ENCODE measurements around the gene CSMD2. TPM values are rescaled to one million over a fixed set of nuclear protein-coding genes. Genes with fewer than 3 reads are reported as not detected.

Gene CSMD2
- total RNA-seq, 2 experiments from 2014 or later, result not detected

- Mint-ChIP-seq H3K4me1 (ENCODE audit: low read depth) (peaks cover 2% of the 10 kb centered on the region), H3K36me3 (ENCODE audit: low read depth) (no peaks in the 10 kb centered on the region), H3K27me3 (ENCODE audit: low read depth) (peaks cover 27% of the 10 kb centered on the region), H3K4me3 (no peak overlapping the region), H3K9me3 (no peaks in the 10 kb centered on the region), H3K27ac (no peak overlapping the region)
- DNase-seq, result no peak
- intact Hi-C loops (cut with micrococcal nuclease), result no loop called here
- CTCF ChIA-PET, result no interaction called here
Observed at GRCh38 chr1:33616780-33617179, 548.2 kb downstream of the CSMD2 start.

DNA sequence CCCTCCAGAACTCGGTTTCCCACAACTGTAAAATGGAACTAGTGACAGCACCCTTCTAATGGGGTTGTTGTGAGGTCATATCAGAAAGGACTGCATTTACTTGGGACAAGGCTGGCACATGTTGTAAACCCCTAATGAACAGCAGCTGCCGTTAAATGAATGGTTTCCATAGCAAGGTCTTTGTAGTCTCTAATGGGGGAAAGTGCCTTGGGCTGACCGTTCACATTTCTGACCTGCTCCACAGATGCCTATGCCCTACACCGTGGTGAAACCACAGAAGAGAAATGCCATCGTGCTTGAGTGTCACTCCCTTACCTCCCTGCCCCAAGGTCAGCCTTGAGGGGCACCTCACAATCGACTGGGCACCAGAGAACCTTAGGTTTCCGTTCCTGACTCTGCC, 549.5 kb downstream of the CSMD2 start:
- H3K27me3 Mint-ChIP-seq (ENCODE audit: low read depth), result peaks cover 27% of the 10 kb centered on the region
- no peaks in the 10 kb centered on the region for H3K36me3 Mint-ChIP-seq (ENCODE audit: low read depth)
- H3K4me1 Mint-ChIP-seq (ENCODE audit: low read depth), result peaks cover 2% of the 10 kb centered on the region
- intact Hi-C loops (cut with micrococcal nuclease), result no loop called here
- no peak overlapping the region for H3K4me3 Mint-ChIP-seq
- H3K9me3 Mint-ChIP-seq, result no peaks in the 10 kb centered on the region
- CTCF ChIA-PET, result no interaction called here
- no peak overlapping the region for H3K27ac Mint-ChIP-seq
- DNase-seq, result no peak

GRCh38 chr1:33610864-33611455, 554.1 kb downstream of the CSMD2 start:
- intact Hi-C loops (cut with micrococcal nuclease), result loop anchor here (5.0 kb wide), 1 partner anchor 244 kb away; no protein-coding TSS in a partner anchor
- H3K9me3 Mint-ChIP-seq, result no peaks in the 10 kb centered on the region
- CTCF ChIA-PET, result interaction anchor here (1.0 to 2.2 kb wide), 2 partner anchors 33 to 315 kb away, joined by 3 to 5 read pairs; no protein-coding TSS in a partner anchor

GRCh38 chr1:33610391-33610790, 554.6 kb downstream of the CSMD2 start:
- H3K4me3 Mint-ChIP-seq, result no peak overlapping the region
- intact Hi-C loops (cut with micrococcal nuclease), result loop anchor here (5.0 kb wide), 1 partner anchor 243 kb away; no protein-coding TSS in a partner anchor
- H3K27ac Mint-ChIP-seq, result no peak overlapping the region
- peaks cover 7% of the 10 kb centered on the region for H3K27me3 Mint-ChIP-seq (ENCODE audit: low read depth)
- H3K36me3 Mint-ChIP-seq (ENCODE audit: low read depth), result no peaks in the 10 kb centered on the region
- no peaks in the 10 kb centered on the region for H3K4me1 Mint-ChIP-seq (ENCODE audit: low read depth)
- H3K9me3 Mint-ChIP-seq, result no peaks in the 10 kb centered on the region
- CTCF ChIA-PET, result interaction anchor here (2.2 kb wide), 1 partner anchor 314 kb away, joined by 5 read pairs; no protein-coding TSS in a partner anchor
- DNase-seq, result no peak

More at GRCh38 chr1:33610864-33611455, 554.1 kb downstream of the CSMD2 start:
- H3K27me3 Mint-ChIP-seq (ENCODE audit: low read depth), result peaks cover 9% of the 10 kb centered on the region
- H3K27ac Mint-ChIP-seq, result no peak overlapping the region
- H3K4me1 Mint-ChIP-seq (ENCODE audit: low read depth), result peaks cover 2% of the 10 kb centered on the region
- DNase-seq, result no peak
- no peaks in the 10 kb centered on the region for H3K36me3 Mint-ChIP-seq (ENCODE audit: low read depth)
- no peak overlapping the region for H3K4me3 Mint-ChIP-seq

DNA sequence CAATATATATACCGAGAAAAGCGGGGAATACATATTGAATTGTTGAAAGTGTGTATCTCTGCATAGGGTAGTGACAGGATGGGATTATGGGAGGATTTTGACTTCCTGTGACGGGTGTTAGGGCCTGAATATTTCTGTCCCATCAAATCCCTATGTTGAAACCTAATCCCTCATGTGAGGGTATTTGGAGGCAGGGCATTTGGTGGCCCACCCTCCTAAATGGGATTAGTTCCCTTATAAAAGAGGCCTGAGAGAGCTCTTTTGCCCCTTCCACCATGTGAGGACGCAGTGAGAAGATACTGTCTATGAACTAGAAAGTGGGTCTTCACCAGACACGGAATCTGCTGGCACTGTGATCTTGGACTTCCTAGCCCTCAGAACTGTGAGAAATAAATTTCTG, 555.3 kb downstream of the CSMD2 start:
- Mint-ChIP-seq H3K4me1 (ENCODE audit: low read depth) (no peaks in the 10 kb centered on the region), H3K27ac (no peak overlapping the region), H3K36me3 (ENCODE audit: low read depth) (no peaks in the 10 kb centered on the region), H3K9me3 (no peaks in the 10 kb centered on the region), H3K4me3 (no peak overlapping the region), H3K27me3 (ENCODE audit: low read depth) (peaks cover 7% of the 10 kb centered on the region)
- no peak for DNase-seq
- intact Hi-C loops (cut with micrococcal nuclease), result loop anchor here (5.0 kb wide), 1 partner anchor 242 kb away; no protein-coding TSS in a partner anchor
- CTCF ChIA-PET, result interaction anchor here (0.7 to 2.2 kb wide), 2 partner anchors 22 to 314 kb away, joined by 4 to 5 read pairs; no protein-coding TSS in a partner anchor

DNA sequence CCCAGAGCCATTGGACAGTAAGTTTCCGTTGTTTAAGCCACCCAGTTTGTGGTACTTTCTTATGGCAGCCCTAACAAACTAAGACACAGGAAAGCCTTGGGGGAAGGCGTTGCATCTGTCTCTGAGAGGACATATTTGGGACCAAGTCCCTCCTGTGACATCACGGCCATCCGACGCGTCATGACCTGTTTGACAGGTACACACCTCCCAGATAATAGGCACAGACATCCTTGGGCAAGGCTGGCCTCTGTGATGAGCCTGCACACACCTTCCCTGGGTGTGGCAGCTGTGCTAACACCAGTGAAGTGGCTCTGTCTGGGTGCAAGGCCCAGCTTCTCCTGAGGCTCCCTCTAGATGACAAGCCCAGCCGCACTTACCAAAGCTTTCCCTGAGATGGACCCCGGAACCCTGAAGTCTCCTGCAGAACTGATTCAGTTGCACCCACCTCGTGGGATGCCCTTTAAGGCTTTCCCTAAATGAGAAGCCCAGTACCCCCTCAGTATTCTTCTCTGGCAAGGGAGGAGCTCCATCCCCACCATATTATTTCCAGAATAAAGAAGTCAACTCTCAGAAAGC, 556.1 kb downstream of the CSMD2 start:
- CTCF ChIA-PET, result no interaction called here
- H3K9me3 Mint-ChIP-seq, result no peaks in the 10 kb centered on the region
- DNase-seq, result no peak
- H3K4me1 Mint-ChIP-seq (ENCODE audit: low read depth), result no peaks in the 10 kb centered on the region
- no peaks in the 10 kb centered on the region for H3K36me3 Mint-ChIP-seq (ENCODE audit: low read depth)
- H3K27me3 Mint-ChIP-seq (ENCODE audit: low read depth), result peaks cover 5% of the 10 kb centered on the region
- intact Hi-C loops (cut with micrococcal nuclease), result no loop called here
- no peak overlapping the region for H3K4me3 Mint-ChIP-seq
- no peak overlapping the region for H3K27ac Mint-ChIP-seq

- Mint-ChIP-seq H3K4me3 (no peak overlapping the region), H3K27ac (no peak overlapping the region), H3K9me3 (no peaks in the 10 kb centered on the region), H3K4me1 (ENCODE audit: low read depth) (no peaks in the 10 kb centered on the region), H3K27me3 (ENCODE audit: low read depth) (no peaks in the 10 kb centered on the region), H3K36me3 (ENCODE audit: low read depth) (no peaks in the 10 kb centered on the region)
- intact Hi-C loops (cut with micrococcal nuclease), result no loop called here
- CTCF ChIA-PET, result interaction anchor here (1.7 kb wide), 1 partner anchor 26 kb away, joined by 4 read pairs; no protein-coding TSS in a partner anchor
- DNase-seq, result no peak
Observed at GRCh38 chr1:33607444-33608005, 557.5 kb downstream of the CSMD2 start.

GRCh38 chr1:33606272-33606671, 558.8 kb downstream of the CSMD2 start:
- CTCF ChIA-PET, result interaction anchor here (0.6 to 1.7 kb wide), 2 partner anchors 27 to 1559 kb away, joined by 3 to 4 read pairs; no protein-coding TSS in a partner anchor
- H3K27me3 Mint-ChIP-seq (ENCODE audit: low read depth), result no peaks in the 10 kb centered on the region
- H3K9me3 Mint-ChIP-seq, result no peaks in the 10 kb centered on the region
- intact Hi-C loops (cut with micrococcal nuclease), result no loop called here
- H3K27ac Mint-ChIP-seq, result no peak overlapping the region
- H3K4me3 Mint-ChIP-seq, result no peak overlapping the region
- no peak for DNase-seq
- no peaks in the 10 kb centered on the region for H3K4me1 Mint-ChIP-seq (ENCODE audit: low read depth)
- H3K36me3 Mint-ChIP-seq (ENCODE audit: low read depth), result no peaks in the 10 kb centered on the region

GRCh38 chr1:33602271-33602670, 562.8 kb downstream of the CSMD2 start:
- no peaks in the 10 kb centered on the region for H3K4me1 Mint-ChIP-seq (ENCODE audit: low read depth)
- CTCF ChIA-PET, result no interaction called here
- no peak overlapping the region for H3K4me3 Mint-ChIP-seq
- H3K27me3 Mint-ChIP-seq (ENCODE audit: low read depth), result peaks cover 23% of the 10 kb centered on the region
- no peaks in the 10 kb centered on the region for H3K36me3 Mint-ChIP-seq (ENCODE audit: low read depth)
- DNase-seq, result no peak
- intact Hi-C loops (cut with micrococcal nuclease), result no loop called here
- H3K9me3 Mint-ChIP-seq, result no peaks in the 10 kb centered on the region
- no peak overlapping the region for H3K27ac Mint-ChIP-seq

GRCh38 chr1:33601751-33602150, 563.3 kb downstream of the CSMD2 start:
- intact Hi-C loops (cut with micrococcal nuclease), result no loop called here
- peaks cover 27% of the 10 kb centered on the region for H3K27me3 Mint-ChIP-seq (ENCODE audit: low read depth)
- H3K4me1 Mint-ChIP-seq (ENCODE audit: low read depth), result no peaks in the 10 kb centered on the region
- no peak for DNase-seq
- H3K9me3 Mint-ChIP-seq, result no peaks in the 10 kb centered on the region
- H3K4me3 Mint-ChIP-seq, result no peak overlapping the region
- H3K36me3 Mint-ChIP-seq (ENCODE audit: low read depth), result no peaks in the 10 kb centered on the region
- CTCF ChIA-PET, result no interaction called here
- H3K27ac Mint-ChIP-seq, result no peak overlapping the region

DNA sequence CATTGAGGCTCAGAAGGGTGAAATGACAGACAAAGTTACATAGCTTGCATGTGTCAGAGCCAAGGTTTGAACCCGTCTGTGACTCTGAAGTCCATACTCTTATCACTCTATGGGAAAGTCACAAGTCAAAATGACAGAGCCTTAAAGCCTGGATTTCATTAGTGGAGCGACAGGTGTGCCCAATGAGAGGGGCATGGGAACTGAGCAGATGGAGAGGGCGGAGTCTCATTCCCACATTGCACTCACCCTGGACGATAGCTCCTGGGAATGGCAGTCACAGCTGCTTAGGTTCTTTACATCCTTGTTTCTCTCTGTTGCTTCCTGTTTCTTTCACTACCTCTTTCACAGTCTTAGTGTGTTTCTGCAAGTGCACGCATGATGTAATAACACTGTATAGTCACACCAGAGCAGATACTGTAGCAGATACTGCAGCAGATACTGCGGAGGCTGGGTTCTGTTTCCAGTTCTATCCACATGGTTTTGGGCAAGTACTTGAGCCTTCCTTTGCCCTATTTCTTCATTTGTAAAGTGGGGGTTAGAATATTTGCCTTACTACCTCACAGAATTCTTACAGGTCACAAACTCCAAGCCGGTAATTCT, 565.4 kb downstream of the CSMD2 start:
- Mint-ChIP-seq H3K4me3 (no peak overlapping the region), H3K27ac (no peak overlapping the region), H3K36me3 (ENCODE audit: low read depth) (no peaks in the 10 kb centered on the region), H3K27me3 (ENCODE audit: low read depth) (peaks cover 44% of the 10 kb centered on the region), H3K9me3 (no peaks in the 10 kb centered on the region), H3K4me1 (ENCODE audit: low read depth) (no peaks in the 10 kb centered on the region)
- intact Hi-C loops (cut with micrococcal nuclease), result no loop called here
- DNase-seq, result no peak
- CTCF ChIA-PET, result no interaction called here

DNA sequence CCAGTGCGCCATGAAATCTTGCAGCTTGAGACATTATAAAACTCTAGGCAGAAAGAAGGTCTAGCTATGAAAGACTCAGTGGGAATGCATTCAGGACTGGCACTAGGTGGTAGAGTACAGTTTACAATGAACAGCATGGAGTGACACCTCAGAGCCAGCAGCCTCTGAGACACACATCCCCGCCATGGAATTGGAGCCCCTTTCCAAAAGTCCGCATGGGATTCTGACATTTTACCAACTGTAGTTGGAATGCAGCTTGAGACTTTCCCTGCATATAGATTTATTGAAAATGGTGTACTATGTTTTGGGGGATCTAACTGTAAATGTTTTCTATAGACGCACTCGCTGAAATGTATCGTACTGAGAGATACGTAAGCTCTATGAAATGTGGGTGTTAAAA, 576.3 kb downstream of the CSMD2 start:
- Mint-ChIP-seq H3K27me3 (ENCODE audit: low read depth) (peaks cover 4% of the 10 kb centered on the region), H3K27ac (no peak overlapping the region), H3K4me1 (ENCODE audit: low read depth) (no peaks in the 10 kb centered on the region), H3K4me3 (no peak overlapping the region), H3K36me3 (ENCODE audit: low read depth) (no peaks in the 10 kb centered on the region), H3K9me3 (no peaks in the 10 kb centered on the region)
- CTCF ChIA-PET, result no interaction called here
- intact Hi-C loops (cut with micrococcal nuclease), result no loop called here
- no peak for DNase-seq
